ENCODE results near the gene ARNT2. TPM values are rescaled to one million over a fixed set of nuclear protein-coding genes. Genes with fewer than 3 reads are reported as not detected.
A peak's percentile ranks its signal among the peaks of the same experiment; 100 is the strongest.

The ARNT2 gene
- total and polyA plus RNA-seq, 2 of the 13 experiments (the other 11 are each of a cell fraction or from before 2014, with no cell fraction given): 0.69 to 1.7 TPM

GRCh38 chr15:80434926-80435720 is 30.9 kb downstream of the ARNT2 start (continued):
- TF ChIP-seq BCL3 (CRISPR knock-in tag; IDR thresholded peaks at IDR 0.05) (no peak), EED (CRISPR knock-in tag; IDR thresholded peaks at IDR 0.05) (no peak), ZNF205 (CRISPR knock-in tag; IDR thresholded peaks at IDR 0.05) (no peak), DPF2 (CRISPR knock-in tag; IDR thresholded peaks at IDR 0.05; ENCODE audit: borderline replicate concordance, low read depth) (no peak), AGO1 (IDR thresholded peaks at IDR 0.05; ENCODE audit: low read depth, low read length, poor library complexity, severe bottlenecking) (no peak), ZNF530 (CRISPR knock-in tag; IDR thresholded peaks at IDR 0.05; ENCODE audit: low read depth) (no peak), ZNF567 (CRISPR knock-in tag; IDR thresholded peaks at IDR 0.05; ENCODE audit: borderline replicate concordance) (no peak), PPARG (CRISPR knock-in tag; conservative IDR thresholded peaks at IDR 0.05) (no peak), LCORL (IDR thresholded peaks at IDR 0.05) (no peak), LCORL (CRISPR knock-in tag; IDR thresholded peaks at IDR 0.05) (peak; percentile 37; the same call in 1 of the 2 replicates)
- TF ChIP-seq, protein P1, sequence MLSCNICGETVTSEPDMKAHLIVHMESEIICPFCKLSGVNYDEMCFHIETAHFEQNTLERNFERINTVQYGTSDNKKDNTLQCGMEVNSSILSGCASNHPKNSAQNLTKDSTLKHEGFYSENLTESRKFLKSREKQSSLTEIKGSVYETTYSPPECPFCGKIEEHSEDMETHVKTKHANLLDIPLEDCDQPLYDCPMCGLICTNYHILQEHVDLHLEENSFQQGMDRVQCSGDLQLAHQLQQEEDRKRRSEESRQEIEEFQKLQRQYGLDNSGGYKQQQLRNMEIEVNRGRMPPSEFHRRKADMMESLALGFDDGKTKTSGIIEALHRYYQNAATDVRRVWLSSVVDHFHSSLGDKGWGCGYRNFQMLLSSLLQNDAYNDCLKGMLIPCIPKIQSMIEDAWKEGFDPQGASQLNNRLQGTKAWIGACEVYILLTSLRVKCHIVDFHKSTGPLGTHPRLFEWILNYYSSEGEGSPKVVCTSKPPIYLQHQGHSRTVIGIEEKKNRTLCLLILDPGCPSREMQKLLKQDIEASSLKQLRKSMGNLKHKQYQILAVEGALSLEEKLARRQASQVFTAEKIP (CRISPR knock-in tag; IDR thresholded peaks at IDR 0.05; ENCODE audit: borderline replicate concordance): no peak

Data from HepG2 (cell line).